Activated T-helper 1 cell treated with anti-CD3 and anti-CD28 coated beads, Interleukin-12 subunit alpha, Interleukin-12 subunit beta, Interleukin-2, Interleukin-4 antibody, amounts not matched to agents 30 ng/mL and 10 ng/mL and 1 ng/mL, durations not matched to agents 14 hours and 24 hours and 36 hours (primary cell): ENCODE results near the gene HUNK. TPM values are rescaled to one million over a fixed set of nuclear protein-coding genes. Genes with fewer than 3 reads are reported as not detected.

Experiments
- DNase-seq: peaks from one replicate; pipeline ENCODE4 v3.0.0; 2021; ENCODE audit warnings: low spot score
- H3K27ac Mint-ChIP-seq: one replicate; pipeline ENCODE4 v1.8.0; 2021; ENCODE audit warnings: mild to moderate bottlenecking, mixed read lengths
- H3K27me3 Mint-ChIP-seq: one replicate; pipeline ENCODE4 v1.8.0; 2022; ENCODE audit warnings: mild to moderate bottlenecking, moderate library complexity, mixed read lengths; ENCODE audit not compliant: insufficient read depth
- H3K36me3 Mint-ChIP-seq: one replicate; pipeline ENCODE4 v1.8.0; 2021; ENCODE audit warnings: low read depth, mixed read lengths
- H3K4me1 Mint-ChIP-seq: one replicate; pipeline ENCODE4 v1.8.0; 2021; ENCODE audit warnings: low read depth, mixed read lengths
- H3K4me3 Mint-ChIP-seq: one replicate; pipeline ENCODE4 v1.8.0; 2021; ENCODE audit warnings: mild to moderate bottlenecking, moderate library complexity, mixed read lengths
- H3K9me3 Mint-ChIP-seq: one replicate; pipeline ENCODE4 v1.8.0; 2021; ENCODE audit warnings: mixed read lengths
- intact Hi-C: fragments of 100-400 bp; cut with micrococcal nuclease; formaldehyde crosslinking; loops from one replicate; pipeline ENCODE4 v1.15.1; 2024
- total RNA-seq: library from RNA; stranded (reverse); gene quantifications from 2 replicates; pipeline ENCODE4 v1.2.3, GENCODE V29; 2022

HUNK gene
- total RNA-seq, 1 donor from 2014 or later, result 0.29 TPM

DNA sequence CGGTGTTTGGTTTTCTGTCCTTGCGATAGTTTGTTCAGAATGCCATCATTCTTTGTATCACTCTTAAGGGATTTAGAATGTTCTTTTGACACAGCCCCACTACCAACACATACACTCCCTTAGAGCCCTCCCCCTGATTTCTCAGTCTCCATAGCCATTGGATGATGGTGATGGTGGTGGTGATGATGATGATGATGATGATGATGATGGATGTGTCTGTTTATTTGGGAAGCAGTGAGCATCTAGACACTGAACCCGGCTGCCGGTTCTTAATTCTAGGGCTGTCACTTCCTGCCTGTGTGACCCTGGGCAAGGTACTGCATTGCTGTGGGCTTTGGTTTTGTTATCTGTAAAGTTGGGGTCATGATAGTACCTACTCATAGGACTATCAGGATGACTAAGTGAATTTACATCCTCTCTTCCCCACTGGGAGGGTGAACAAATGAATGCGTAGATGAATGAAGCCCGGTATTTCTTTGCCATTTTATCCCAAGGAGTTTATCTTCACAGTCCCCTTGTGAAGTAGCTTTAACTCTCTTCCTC lies 100.7 kb downstream of the HUNK start:
- Mint-ChIP-seq H3K36me3 (no peaks in the 10 kb centered on the region), H3K4me1 (peaks cover 13% of the 10 kb centered on the region), H3K9me3 (peaks cover 15% of the 10 kb centered on the region), H3K4me3 (no peak overlapping the region), H3K27me3 (peaks cover 11% of the 10 kb centered on the region), H3K27ac (no peak overlapping the region)
- intact Hi-C loops, result no loop called here
- no peak for DNase-seq

DNA sequence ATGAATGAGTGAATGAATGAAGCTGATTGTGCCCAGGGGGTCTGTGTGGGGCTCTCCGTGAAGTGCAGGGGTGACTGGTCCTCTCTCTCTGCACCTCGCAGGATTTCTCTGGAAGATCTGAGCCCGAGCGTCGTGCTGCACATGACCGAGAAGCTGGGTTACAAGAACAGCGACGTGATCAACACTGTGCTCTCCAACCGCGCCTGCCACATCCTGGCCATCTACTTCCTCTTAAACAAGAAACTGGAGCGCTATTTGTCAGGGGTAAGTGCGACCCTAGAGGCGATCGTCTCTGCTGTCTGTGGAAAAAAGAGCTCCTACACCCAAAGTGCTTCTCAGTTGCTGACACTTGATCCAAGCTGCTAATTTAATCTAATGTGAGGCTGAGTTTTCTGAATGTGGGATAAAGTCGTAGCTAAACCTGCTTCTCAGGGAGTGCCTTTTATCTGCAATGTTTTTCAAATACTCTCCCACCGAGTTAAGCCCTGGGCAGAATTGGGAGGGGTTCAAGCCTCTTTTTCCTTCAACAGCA lies 101.7 kb downstream of the HUNK start:
- no peak overlapping the region for H3K27ac Mint-ChIP-seq
- DNase-seq, result peak; percentile 5
- H3K4me3 Mint-ChIP-seq, result no peak overlapping the region
- peaks cover 11% of the 10 kb centered on the region for H3K27me3 Mint-ChIP-seq
- peaks cover 13% of the 10 kb centered on the region for H3K4me1 Mint-ChIP-seq
- intact Hi-C loops, result no loop called here
- no peaks in the 10 kb centered on the region for H3K36me3 Mint-ChIP-seq
- H3K9me3 Mint-ChIP-seq, result peaks cover 15% of the 10 kb centered on the region

DNA sequence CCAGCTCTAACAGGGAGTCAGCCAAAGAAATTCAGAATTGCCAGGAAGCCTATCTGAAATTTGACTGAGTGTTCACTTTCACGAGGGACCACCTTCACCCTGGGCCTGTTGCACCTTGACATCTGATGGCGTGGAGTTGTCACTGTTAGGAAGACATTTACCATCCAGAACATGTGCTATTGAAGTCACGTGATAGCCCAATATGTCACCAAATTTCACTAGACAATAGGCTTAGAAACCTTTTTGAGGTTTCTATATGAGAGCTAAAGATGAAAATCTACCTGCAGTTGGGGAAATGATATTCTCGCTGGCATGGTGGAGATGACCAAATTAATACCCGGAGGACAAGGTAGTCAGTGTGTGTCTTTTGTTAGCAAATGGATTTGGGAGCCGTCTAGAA lies 102.7 kb downstream of the HUNK start:
- Mint-ChIP-seq H3K36me3 (no peaks in the 10 kb centered on the region), H3K27ac (no peak overlapping the region), H3K27me3 (peaks cover 11% of the 10 kb centered on the region), H3K4me1 (peaks cover 13% of the 10 kb centered on the region), H3K4me3 (no peak overlapping the region), H3K9me3 (peaks cover 15% of the 10 kb centered on the region)
- intact Hi-C loops, result no loop called here
- no peak for DNase-seq

DNA sequence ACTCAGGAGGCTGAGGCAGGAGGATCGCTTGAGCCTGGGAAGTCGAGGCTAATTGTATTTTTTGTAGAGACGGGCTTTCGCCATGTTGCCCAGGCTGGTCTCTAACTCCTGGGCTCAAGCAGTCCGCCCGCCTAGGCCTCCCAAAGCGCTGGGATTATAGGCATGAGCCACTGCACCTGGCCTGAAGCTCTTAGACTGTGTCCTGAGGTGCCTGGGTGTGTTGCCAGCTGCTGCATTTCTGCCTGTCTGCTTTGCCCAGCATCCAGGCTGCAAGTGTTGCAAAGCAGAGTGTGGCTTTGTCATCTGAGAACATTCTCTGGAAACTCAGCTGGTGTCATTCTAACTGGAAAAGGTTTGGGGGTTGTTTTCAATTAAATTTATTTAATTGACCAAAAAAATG lies 105.0 kb downstream of the HUNK start:
- intact Hi-C loops, result no loop called here
- Mint-ChIP-seq H3K27me3 (peaks cover 11% of the 10 kb centered on the region), H3K27ac (no peak overlapping the region), H3K36me3 (no peaks in the 10 kb centered on the region), H3K4me3 (no peak overlapping the region), H3K4me1 (peaks cover 13% of the 10 kb centered on the region), H3K9me3 (peaks cover 15% of the 10 kb centered on the region)
- DNase-seq, result no peak

DNA sequence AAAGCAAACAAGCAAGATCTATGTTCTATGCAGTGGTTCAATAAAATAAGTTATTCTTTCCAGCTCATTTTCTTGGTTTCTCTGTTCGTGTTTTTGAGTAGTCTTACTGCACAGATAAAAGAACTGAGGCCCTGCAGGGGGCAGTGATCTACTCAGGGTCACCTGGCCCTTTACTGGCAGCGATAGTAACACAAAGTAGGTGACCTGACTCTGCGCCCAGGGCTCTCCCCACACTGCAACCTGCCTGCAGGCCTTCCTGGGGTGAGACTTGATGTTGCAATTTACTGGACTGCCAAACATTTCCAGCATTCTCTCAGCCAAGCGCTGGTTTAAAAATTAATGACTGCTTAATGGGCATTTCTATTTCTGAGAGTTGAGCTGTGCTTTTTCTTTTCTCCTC lies 110.3 kb downstream of the HUNK start:
- no peak overlapping the region for H3K27ac Mint-ChIP-seq
- no peak overlapping the region for H3K4me3 Mint-ChIP-seq
- H3K9me3 Mint-ChIP-seq, result no peaks in the 10 kb centered on the region
- H3K4me1 Mint-ChIP-seq, result no peaks in the 10 kb centered on the region
- DNase-seq, result no peak
- H3K36me3 Mint-ChIP-seq, result no peaks in the 10 kb centered on the region
- peaks cover 4% of the 10 kb centered on the region for H3K27me3 Mint-ChIP-seq
- intact Hi-C loops, result no loop called here

DNA sequence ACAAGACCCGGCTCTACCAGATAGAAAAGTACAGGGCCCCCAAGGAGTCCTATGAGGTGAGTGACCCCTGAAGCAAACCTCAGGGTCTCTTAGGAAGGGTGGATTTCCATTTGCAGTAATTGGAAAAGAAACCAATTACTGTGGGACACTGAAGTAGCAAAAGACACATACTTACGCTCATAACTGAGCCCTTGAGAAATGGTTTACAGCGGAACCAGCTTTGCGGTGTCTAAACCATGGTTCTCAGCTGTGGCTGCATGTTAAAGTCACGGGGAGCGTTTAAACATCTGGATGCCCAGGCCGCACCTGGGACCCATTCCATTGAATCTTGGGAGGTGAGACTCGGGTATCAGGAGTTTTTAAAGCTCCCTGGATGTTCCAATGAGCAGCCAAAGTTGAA lies 110.7 kb downstream of the HUNK start:
- Mint-ChIP-seq H3K27me3 (peaks cover 1% of the 10 kb centered on the region), H3K9me3 (no peaks in the 10 kb centered on the region), H3K4me3 (no peak overlapping the region), H3K4me1 (no peaks in the 10 kb centered on the region), H3K36me3 (no peaks in the 10 kb centered on the region), H3K27ac (no peak overlapping the region)
- intact Hi-C loops, result no loop called here
- no peak for DNase-seq

DNA sequence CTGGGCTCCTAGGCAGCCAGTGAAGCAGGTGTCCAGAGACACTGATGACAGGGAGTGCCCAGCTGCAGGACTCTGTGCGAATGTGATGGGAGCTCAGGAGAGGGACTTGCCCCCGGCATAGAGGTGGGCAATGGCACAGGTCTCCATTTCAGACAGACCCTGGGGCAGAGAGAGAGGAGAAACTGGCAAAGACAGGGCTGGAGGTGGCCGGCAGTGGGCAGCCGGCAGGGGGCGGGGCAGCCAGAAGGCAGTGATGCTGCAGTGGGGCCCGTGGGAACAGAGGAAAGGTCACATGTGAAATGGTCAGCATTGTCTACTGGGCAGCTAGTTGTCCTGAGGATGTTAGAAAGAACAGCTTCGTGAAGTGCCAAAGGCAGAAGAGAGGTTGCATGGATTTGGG lies 112.6 kb downstream of the HUNK start:
- Mint-ChIP-seq H3K27ac (no peak overlapping the region), H3K4me3 (no peak overlapping the region), H3K9me3 (no peaks in the 10 kb centered on the region), H3K27me3 (peaks cover 1% of the 10 kb centered on the region), H3K36me3 (no peaks in the 10 kb centered on the region), H3K4me1 (no peaks in the 10 kb centered on the region)
- intact Hi-C loops, result no loop called here
- DNase-seq, result no peak

DNA sequence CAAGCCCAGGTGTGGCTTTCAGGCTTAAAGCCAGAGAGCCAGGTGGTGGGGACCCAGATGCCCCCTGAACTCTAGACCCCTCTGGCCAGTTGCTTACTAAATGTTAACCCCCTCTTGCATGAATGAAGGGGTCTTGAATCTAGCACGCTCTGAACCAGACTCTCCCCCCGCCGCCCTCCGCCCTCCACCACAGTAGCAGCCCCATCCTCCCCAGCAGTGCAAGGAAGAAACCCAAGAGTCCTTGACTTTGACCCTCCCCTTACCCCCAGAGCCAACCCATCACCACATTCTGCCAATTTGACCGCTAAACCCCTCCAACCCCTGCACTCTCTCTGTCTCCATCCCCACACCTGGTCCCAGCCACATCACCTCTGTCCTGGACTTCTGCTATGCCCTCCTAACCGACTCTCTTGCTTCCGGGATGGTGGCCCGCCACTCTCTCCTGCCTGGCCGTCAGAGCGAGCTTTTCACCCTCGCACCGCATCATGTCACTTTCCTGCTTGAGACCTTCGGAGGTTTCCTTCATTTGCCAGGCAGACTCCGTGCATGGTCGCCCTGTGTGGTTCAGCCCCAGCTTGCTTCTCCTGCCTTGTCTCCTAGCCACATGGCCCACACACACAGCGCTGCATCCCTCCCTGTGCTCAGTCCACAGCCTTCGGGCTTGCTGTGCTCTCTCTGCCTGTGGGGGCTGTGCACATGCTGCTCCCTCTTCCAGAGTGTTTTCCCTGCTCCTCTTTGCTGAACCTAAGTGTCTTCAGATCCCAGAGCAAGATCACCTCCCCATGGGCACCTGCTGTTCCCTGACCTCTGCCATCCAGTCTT lies 113.4 kb downstream of the HUNK start:
- no peak overlapping the region for H3K4me3 Mint-ChIP-seq
- intact Hi-C loops, result no loop called here
- peaks cover 1% of the 10 kb centered on the region for H3K27me3 Mint-ChIP-seq
- no peak for DNase-seq
- no peaks in the 10 kb centered on the region for H3K4me1 Mint-ChIP-seq
- no peaks in the 10 kb centered on the region for H3K36me3 Mint-ChIP-seq
- H3K27ac Mint-ChIP-seq, result no peak overlapping the region
- H3K9me3 Mint-ChIP-seq, result no peaks in the 10 kb centered on the region

DNA sequence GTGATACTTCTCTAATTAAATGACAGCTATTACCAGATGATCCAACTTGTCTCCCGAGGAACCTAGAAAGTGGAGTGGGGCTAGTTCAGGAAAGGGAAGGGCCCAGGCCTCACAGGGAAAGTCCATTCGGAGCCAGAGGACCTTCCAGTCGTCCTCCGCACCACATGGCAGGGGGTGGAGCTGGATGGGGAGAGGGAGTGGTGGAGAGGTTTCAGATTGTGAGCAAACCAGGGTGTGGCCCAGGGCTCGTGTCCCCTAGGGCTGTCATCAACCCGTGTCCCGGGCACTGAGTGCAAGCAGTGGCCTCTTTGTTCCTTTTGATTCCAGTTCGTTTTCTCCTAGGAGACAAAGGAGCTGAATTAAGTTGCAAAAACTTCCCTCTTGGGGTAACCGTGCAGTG lies 114.9 kb downstream of the HUNK start:
- DNase-seq, result no peak
- Mint-ChIP-seq H3K36me3 (no peaks in the 10 kb centered on the region), H3K27ac (no peak overlapping the region), H3K9me3 (no peaks in the 10 kb centered on the region), H3K4me3 (no peak overlapping the region), H3K27me3 (peaks cover 1% of the 10 kb centered on the region), H3K4me1 (no peaks in the 10 kb centered on the region)
- intact Hi-C loops, result no loop called here

DNA sequence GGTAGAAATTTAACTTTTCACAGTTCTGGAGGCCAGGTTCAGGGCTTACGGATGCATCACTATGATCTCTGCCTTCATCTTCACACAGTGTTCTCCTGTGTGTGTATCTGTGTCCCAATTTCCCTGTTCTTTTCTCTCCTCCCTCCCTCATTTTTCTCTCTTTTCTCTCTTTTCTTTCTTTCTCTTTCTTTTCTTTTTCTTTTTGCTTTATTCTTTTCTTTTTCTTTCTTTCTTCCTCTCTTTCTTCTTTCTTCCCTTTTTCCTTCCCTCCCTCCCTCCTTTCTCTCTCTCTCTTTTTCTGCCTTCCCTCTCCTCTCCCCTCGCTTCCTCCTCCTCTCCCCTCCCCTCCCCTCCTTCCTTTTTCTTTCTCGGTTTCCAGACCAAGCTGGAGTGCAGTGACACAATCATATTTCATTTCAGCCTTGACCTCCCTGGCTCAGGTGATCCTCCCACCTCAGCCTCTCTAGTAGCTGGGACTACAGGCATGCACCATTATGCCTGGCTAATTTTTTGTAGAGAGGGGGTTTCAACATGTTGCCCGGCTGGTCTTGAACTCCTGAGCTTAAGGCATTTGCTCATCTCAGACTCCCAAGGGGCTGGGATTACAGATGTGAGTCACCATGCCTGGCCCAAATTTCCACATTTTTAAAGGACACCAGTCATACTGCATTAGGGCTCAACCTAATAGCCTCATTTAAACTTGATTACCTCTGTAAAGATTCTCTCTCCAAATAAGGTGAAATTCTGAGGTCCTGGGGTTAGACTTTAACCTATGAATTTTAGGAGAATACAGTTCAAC lies 115.9 kb downstream of the HUNK start:
- no peaks in the 10 kb centered on the region for H3K36me3 Mint-ChIP-seq
- H3K27me3 Mint-ChIP-seq, result peaks cover 3% of the 10 kb centered on the region
- DNase-seq, result no peak
- no peaks in the 10 kb centered on the region for H3K9me3 Mint-ChIP-seq
- intact Hi-C loops, result no loop called here
- H3K27ac Mint-ChIP-seq, result no peak overlapping the region
- no peaks in the 10 kb centered on the region for H3K4me1 Mint-ChIP-seq
- no peak overlapping the region for H3K4me3 Mint-ChIP-seq

DNA sequence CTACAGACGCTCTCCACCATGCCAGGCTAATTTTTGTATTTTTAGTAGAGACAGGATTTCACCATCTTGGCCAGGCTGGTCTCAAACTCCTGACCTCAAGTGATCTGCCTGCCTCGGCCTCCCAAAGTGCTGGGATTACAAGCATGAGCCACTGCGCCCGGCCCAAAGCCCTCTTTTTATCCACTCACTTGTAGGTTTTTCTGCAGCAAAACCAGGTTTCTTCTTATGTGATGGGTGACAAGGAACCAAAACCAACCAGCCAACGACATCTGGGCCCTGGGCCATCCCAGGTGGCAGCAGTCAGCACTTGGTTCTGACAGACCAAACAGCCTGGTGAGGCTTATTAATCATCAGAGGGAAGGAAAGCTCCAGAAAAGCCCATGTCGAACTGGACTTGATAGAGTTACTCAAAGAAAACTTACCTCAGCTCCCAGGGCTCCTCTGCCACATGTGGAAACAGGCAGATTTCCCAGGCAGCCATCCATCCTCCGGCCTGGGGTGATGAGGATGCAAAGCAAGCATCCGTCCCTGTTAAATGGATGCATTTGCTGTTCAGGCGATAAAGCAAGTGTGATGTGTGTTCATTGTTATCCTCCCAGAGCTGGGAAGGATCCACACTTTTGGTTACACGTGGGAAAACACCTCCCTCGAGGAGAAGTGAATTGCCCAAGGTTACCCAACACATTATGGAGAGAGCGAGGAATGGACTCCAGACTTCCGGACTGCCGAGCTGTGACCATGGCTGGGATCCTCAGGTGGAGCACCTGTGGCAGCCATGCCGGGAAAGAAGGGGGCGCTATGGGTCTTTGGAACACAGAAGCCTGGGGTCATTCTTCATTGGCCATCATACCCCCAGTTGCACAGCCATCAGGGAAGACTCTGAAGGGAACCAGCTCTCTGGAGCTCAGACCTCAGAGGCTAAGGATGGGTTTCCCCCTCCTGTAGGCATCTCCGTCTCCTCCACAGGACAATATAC lies 118.8 kb downstream of the HUNK start:
- Mint-ChIP-seq H3K27me3 (peaks cover 3% of the 10 kb centered on the region), H3K4me1 (no peaks in the 10 kb centered on the region), H3K27ac (no peak overlapping the region), H3K9me3 (no peaks in the 10 kb centered on the region), H3K4me3 (no peak overlapping the region), H3K36me3 (no peaks in the 10 kb centered on the region)
- no peak for DNase-seq
- intact Hi-C loops, result no loop called here

DNA sequence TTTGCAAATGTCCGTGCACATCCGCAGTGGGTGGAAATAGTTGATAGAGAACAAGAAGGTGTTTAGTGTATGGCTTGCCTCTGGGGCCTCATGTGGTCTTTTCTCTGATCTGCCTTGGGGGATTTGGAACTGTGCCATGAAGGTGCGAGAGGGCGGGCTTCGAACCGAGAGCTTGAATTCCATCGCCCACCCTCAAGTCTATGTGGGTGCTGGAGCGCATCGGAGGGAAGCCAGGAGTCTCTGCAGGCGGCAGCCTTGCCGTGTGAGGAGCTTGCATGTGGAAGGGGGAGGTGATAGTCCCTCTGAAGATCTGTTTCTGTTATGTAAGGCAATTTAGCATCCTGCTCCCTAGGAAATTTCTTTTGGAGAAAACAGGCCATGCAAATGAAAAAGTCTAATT lies 119.6 kb downstream of the HUNK start:
- intact Hi-C loops, result no loop called here
- Mint-ChIP-seq H3K4me3 (no peak overlapping the region), H3K27me3 (peaks cover 3% of the 10 kb centered on the region), H3K9me3 (no peaks in the 10 kb centered on the region), H3K4me1 (no peaks in the 10 kb centered on the region), H3K27ac (no peak overlapping the region), H3K36me3 (no peaks in the 10 kb centered on the region)
- DNase-seq, result no peak
